OCI-LY7 (cell line): ENCODE data around the gene PRR33.

ENCODE experiments used
- EZH2phosphoT487 ChIP-seq: fragments of 200-600 bp; sonication (generic); IDR thresholded peaks from 2 replicates; pipeline ENCODE4 v1.6.1; 2018; ENCODE audit warnings: low read depth, borderline replicate concordance, mild to moderate bottlenecking, mixed run types, antibody characterized with exemption, low read length, moderate library complexity, mixed read lengths
- TF ChIP-seq, protein P1 (sequence below): fragments of 200-600 bp; sonication (generic); conservative IDR thresholded peaks from 2 replicates; pipeline ENCODE4 v1.5.1; 2014; ENCODE audit warnings: mild to moderate bottlenecking, antibody characterized with exemption, low read length, moderate library complexity, mixed read lengths

DNA sequence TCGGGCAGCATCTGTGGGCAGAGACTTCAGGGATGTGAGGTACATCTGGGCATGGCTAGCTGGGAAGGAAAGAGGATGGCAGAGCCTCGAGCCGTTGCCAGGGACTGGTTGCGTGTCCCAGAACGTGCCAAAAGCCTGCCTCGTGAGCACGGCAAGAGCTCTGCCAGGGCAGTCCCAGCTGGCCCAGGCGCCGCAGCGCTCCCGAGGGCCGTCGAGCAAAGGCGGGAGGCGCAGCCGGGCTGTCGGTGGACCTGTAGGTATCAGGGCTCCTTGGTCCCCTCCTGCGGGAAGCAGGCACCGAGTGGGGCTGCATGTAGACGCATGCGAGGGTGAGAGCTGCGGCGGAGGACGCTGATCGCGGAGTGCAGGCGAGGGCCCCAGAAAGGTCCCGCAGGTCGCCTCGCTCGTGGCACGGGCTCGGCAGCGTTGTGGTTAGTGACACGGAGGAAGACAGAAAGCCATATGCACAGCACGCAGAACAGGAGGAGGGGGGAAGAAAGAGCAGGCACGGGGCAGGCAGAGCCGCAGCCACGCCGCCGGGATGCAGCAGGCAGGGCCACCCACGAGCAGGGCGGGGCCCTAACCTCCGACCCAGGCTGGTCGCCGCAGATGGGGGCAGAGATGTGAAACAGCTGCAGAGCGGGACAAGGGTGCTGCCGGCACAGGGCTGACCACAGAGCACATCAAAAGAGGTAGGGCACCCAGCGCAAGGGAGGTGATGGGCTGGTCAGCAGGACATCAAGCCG, 20.8 kb downstream of the PRR33 start:
- TF ChIP-seq, protein P1, sequence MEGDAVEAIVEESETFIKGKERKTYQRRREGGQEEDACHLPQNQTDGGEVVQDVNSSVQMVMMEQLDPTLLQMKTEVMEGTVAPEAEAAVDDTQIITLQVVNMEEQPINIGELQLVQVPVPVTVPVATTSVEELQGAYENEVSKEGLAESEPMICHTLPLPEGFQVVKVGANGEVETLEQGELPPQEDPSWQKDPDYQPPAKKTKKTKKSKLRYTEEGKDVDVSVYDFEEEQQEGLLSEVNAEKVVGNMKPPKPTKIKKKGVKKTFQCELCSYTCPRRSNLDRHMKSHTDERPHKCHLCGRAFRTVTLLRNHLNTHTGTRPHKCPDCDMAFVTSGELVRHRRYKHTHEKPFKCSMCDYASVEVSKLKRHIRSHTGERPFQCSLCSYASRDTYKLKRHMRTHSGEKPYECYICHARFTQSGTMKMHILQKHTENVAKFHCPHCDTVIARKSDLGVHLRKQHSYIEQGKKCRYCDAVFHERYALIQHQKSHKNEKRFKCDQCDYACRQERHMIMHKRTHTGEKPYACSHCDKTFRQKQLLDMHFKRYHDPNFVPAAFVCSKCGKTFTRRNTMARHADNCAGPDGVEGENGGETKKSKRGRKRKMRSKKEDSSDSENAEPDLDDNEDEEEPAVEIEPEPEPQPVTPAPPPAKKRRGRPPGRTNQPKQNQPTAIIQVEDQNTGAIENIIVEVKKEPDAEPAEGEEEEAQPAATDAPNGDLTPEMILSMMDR = no peak
- TF ChIP-seq EZH2phosphoT487 = no peak
